Fibroblast of lung (primary cell): ENCODE measurements around the gene NCKAP5. TPM values are rescaled to one million over a fixed set of nuclear protein-coding genes. Genes with fewer than 3 reads are reported as not detected.

ENCODE experiments used
- DNase-seq, 2 donors: peaks; one replicate each; pipeline versions ENCODE4 v3.0.0 to v3.0.0-alpha.2; 2010; ENCODE audit warnings: low read depth in 2 of 2
- H2AFZ ChIP-seq: 2 replicates; pipeline ENCODE4 v1.5.1; 2012; ENCODE audit warnings: low read length, control low read depth, inconsistent platforms
- H3K27ac ChIP-seq: 2 replicates; pipeline ENCODE4 v1.5.1; 2011; ENCODE audit warnings: low read length, control low read depth; ENCODE audit not compliant: insufficient read depth
- H3K27me3 ChIP-seq: 2 replicates; pipeline ENCODE4 v1.5.1; 2011; ENCODE audit warnings: mild to moderate bottlenecking, low read length; ENCODE audit not compliant: control insufficient read depth, insufficient read depth
- H3K36me3 ChIP-seq: 2 replicates; pipeline ENCODE4 v1.5.1; 2011; ENCODE audit warnings: low read length; ENCODE audit not compliant: control insufficient read depth, insufficient read depth
- H3K4me1 ChIP-seq: 2 replicates; pipeline ENCODE4 v1.5.1; 2011; ENCODE audit warnings: low read length; ENCODE audit not compliant: control insufficient read depth, insufficient read depth; ENCODE audit errors: extremely low read depth
- H3K4me2 ChIP-seq: 2 replicates; pipeline ENCODE4 v1.5.1; 2011; ENCODE audit warnings: low read length, control low read depth; ENCODE audit not compliant: insufficient read depth; ENCODE audit errors: extremely low read depth
- H3K4me3 ChIP-seq, 4 experiments: fragments of 200-600 bp in 1 of 4; sonication (generic) in 1 of 4; replicated peaks in 1 of 4; 2 replicates each; pipeline ENCODE4 v1.5.1; 2011 to 2016; ENCODE audit warnings: low read length in 4 of 4, low read depth in 3 of 4, mild to moderate bottlenecking in 3 of 4, control low read depth in 2 of 4, inconsistent platforms in 1 of 4, mixed read lengths in 1 of 4; ENCODE audit not compliant: insufficient read depth in 1 of 4; ENCODE audit errors: control extremely low read depth in 1 of 4
- H3K79me2 ChIP-seq: 2 replicates; pipeline ENCODE4 v1.5.1; 2012; ENCODE audit warnings: mild to moderate bottlenecking, low read length, inconsistent platforms; ENCODE audit not compliant: control insufficient read depth, insufficient read depth
- H3K9ac ChIP-seq: 2 replicates; pipeline ENCODE4 v1.5.1; 2011; ENCODE audit warnings: mild to moderate bottlenecking, low read length, control low read depth; ENCODE audit not compliant: insufficient read depth
- H3K9me3 ChIP-seq: 2 replicates; pipeline ENCODE4 v1.5.1; 2012; ENCODE audit warnings: low read depth, low read length; ENCODE audit not compliant: control insufficient read depth, insufficient read depth
- H4K20me1 ChIP-seq: 2 replicates; pipeline ENCODE4 v1.5.1; 2011; ENCODE audit warnings: low read length; ENCODE audit not compliant: control insufficient read depth, insufficient read depth; ENCODE audit errors: extremely low read depth
- EZH2 ChIP-seq: IDR thresholded peaks from 2 replicates; pipeline ENCODE4 v1.5.1; 2012; ENCODE audit warnings: low read length, control low read depth, mild to moderate bottlenecking; ENCODE audit errors: missing control alignments
- polyA plus RNA-seq, 2 donors: library from polyadenylated mRNA; depleted of rRNA in 1 of 2; stranded (reverse) in 1 of 2; unstranded in 1 of 2; fragments of >200 nt; gene quantifications; 2 replicates each; pipeline ENCODE4 v1.2.1, GENCODE V29; 2011 to 2012; ENCODE audit warnings: missing spikeins in 1 of 2
- total RNA-seq: library from RNA; depleted of rRNA; stranded (reverse); fragments of >200 nt; gene quantifications from 2 replicates; pipeline ENCODE4 v1.2.1, GENCODE V29; 2014
- TF ChIP-seq, protein P1 (sequence below), 2 donors: IDR thresholded peaks in 1 of 2; conservative IDR thresholded peaks in 1 of 2; 1 replicate in 1 of 2; 2 replicates in 1 of 2; pipeline ENCODE4 v1.5.1; 2011 to 2012; ENCODE audit warnings: low read length in 2 of 2, control low read depth in 1 of 2, inconsistent platforms in 1 of 2, low read depth in 1 of 2, mild to moderate bottlenecking in 1 of 2

The NCKAP5 gene
- total and polyA plus RNA-seq, 2 donors (not counting 1 experiment from before 2014, with no cell fraction given), result 2.6 to 6.2 TPM

DNA sequence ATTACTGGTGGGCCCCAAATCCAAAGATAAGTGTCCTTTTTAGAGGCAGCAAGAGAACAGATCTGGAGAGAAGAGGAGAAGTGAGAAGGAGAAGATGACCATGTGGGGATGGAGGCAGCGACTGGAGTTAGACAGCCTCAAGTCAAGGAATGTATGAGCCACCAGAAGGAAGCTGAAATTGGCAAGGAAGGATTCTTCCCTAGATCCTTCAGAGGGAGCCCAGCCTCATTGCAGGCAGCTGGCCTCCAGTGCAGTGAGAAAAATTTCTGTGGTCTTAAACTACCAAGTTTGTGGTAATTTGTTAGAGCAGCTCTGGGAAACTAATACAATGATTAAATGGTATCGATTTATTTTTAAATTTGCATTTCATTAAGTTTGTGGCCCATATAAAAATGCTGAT lies 167.9 kb downstream of the NCKAP5 start:
- no peak for TF ChIP-seq EZH2
- TF ChIP-seq, protein P1, sequence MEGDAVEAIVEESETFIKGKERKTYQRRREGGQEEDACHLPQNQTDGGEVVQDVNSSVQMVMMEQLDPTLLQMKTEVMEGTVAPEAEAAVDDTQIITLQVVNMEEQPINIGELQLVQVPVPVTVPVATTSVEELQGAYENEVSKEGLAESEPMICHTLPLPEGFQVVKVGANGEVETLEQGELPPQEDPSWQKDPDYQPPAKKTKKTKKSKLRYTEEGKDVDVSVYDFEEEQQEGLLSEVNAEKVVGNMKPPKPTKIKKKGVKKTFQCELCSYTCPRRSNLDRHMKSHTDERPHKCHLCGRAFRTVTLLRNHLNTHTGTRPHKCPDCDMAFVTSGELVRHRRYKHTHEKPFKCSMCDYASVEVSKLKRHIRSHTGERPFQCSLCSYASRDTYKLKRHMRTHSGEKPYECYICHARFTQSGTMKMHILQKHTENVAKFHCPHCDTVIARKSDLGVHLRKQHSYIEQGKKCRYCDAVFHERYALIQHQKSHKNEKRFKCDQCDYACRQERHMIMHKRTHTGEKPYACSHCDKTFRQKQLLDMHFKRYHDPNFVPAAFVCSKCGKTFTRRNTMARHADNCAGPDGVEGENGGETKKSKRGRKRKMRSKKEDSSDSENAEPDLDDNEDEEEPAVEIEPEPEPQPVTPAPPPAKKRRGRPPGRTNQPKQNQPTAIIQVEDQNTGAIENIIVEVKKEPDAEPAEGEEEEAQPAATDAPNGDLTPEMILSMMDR (conservative IDR thresholded peaks at IDR 0.05 in 1 of 2, IDR thresholded peaks at IDR 0.05 in 1 of 2; ENCODE audit: low read depth in 1 of 2, low read length in 2 of 2), result no peak
- DNase-seq, result peak in 1 of 2 donors; percentile 54
- no peaks in the 10 kb centered on the region for H3K36me3 ChIP-seq
- H3K79me2 ChIP-seq, result no peaks in the 10 kb centered on the region
- H3K27me3 ChIP-seq, result no peaks in the 10 kb centered on the region
- H3K9ac ChIP-seq, result no peak overlapping the region
- H3K9me3 ChIP-seq, result no peaks in the 10 kb centered on the region
- no peaks in the 10 kb centered on the region for H4K20me1 ChIP-seq
- no peaks in the 10 kb centered on the region for H3K4me1 ChIP-seq
- no peak overlapping the region for H2AFZ ChIP-seq
- H3K27ac ChIP-seq, result no peak overlapping the region
- no peak overlapping the region for H3K4me3 ChIP-seq
- no peak overlapping the region for H3K4me2 ChIP-seq

- H3K79me2 ChIP-seq, result no peaks in the 10 kb centered on the region
- TF ChIP-seq, protein P1 (conservative IDR thresholded peaks at IDR 0.05 in 1 of 2, IDR thresholded peaks at IDR 0.05 in 1 of 2; ENCODE audit: low read depth in 1 of 2, low read length in 2 of 2), result no peak
- TF ChIP-seq EZH2, result no peak
These were observed 174.4 kb downstream of the NCKAP5 start for GRCh38 chr2:133393895-133394294.

GRCh38 chr2:133390156-133390555 lies 178.1 kb downstream of the NCKAP5 start:
- Histone ChIP-seq H3K4me1 (no peaks in the 10 kb centered on the region), H3K4me2 (no peak overlapping the region)
- peak in 1 of 2 donors; percentile 72 for DNase-seq

More at GRCh38 chr2:133393895-133394294, 174.4 kb downstream of the NCKAP5 start:
- Histone ChIP-seq H3K36me3 (no peaks in the 10 kb centered on the region), H3K4me1 (no peaks in the 10 kb centered on the region), H2AFZ (no peak overlapping the region), H4K20me1 (no peaks in the 10 kb centered on the region), H3K4me2 (no peak overlapping the region), H3K27ac (no peak overlapping the region), H3K27me3 (no peaks in the 10 kb centered on the region), H3K9ac (no peak overlapping the region), H3K9me3 (no peaks in the 10 kb centered on the region), H3K4me3 (no peak overlapping the region)
- no peak for DNase-seq

More at GRCh38 chr2:133390156-133390555, 178.1 kb downstream of the NCKAP5 start:
- no peaks in the 10 kb centered on the region for H3K79me2 ChIP-seq
- H3K27me3 ChIP-seq, result no peaks in the 10 kb centered on the region
- no peak overlapping the region for H3K9ac ChIP-seq
- TF ChIP-seq, protein P1 (conservative IDR thresholded peaks at IDR 0.05 in 1 of 2, IDR thresholded peaks at IDR 0.05 in 1 of 2; ENCODE audit: low read depth in 1 of 2, low read length in 2 of 2), result no peak
- no peak for TF ChIP-seq EZH2
- H3K4me3 ChIP-seq, result no peak overlapping the region
- no peaks in the 10 kb centered on the region for H3K36me3 ChIP-seq
- no peaks in the 10 kb centered on the region for H3K9me3 ChIP-seq
- H3K27ac ChIP-seq, result no peak overlapping the region
- H2AFZ ChIP-seq, result no peak overlapping the region
- H4K20me1 ChIP-seq, result no peaks in the 10 kb centered on the region
